ENCODE measurements around the gene ZNF212.
A peak's percentile ranks its signal among the peaks of the same experiment; 100 is the strongest.

ZNF212 gene

GRCh38 chr7:149239345-149240143 lies at the start of gene ZNF212:
Gene ZNF212, plus strand, starts transcription at chr7:149239651. Its CDS starts 128 bp downstream, at chr7:149239779.
- peak; percentile 94 for DNase-seq

GRCh38 chr7:149191851-149192250 lies 47.6 kb upstream of the ZNF212 start:
- no peak for DNase-seq

GRCh38 chr7:149194799-149195179 lies 44.7 kb upstream of the ZNF212 start:
- no peak for DNase-seq

GRCh38 chr7:149195180-149196150 lies 44.0 kb upstream of the ZNF212 start, which contains the start of gene ZNF282:
Gene ZNF282, plus strand, starts transcription at chr7:149195546. Its CDS starts 44 bp downstream, at chr7:149195590.
- DNase-seq, result peak; percentile 90

GRCh38 chr7:149196151-149196704 lies 43.2 kb upstream of the ZNF212 start:
- DNase-seq, result peak; percentile 72

GRCh38 chr7:149196705-149197171 lies 42.7 kb upstream of the ZNF212 start:
- DNase-seq, result no peak

GRCh38 chr7:149197675-149198074 lies 41.8 kb upstream of the ZNF212 start:
- no peak for DNase-seq

- no peak for DNase-seq
Observed at GRCh38 chr7:149198161-149198816, 41.2 kb upstream of the ZNF212 start.

- DNase-seq, result no peak
Observed at GRCh38 chr7:149199234-149199995, 40.0 kb upstream of the ZNF212 start.

- DNase-seq, result no peak
Observed at GRCh38 chr7:149202831-149203231, 36.6 kb upstream of the ZNF212 start.

- no peak for DNase-seq
Observed at GRCh38 chr7:149205690-149206381, 33.6 kb upstream of the ZNF212 start.

GRCh38 chr7:149207324-149208035 lies 32.0 kb upstream of the ZNF212 start:
- DNase-seq, result no peak

- peak; percentile 87 for DNase-seq
Observed at GRCh38 chr7:149209518-149210269, 29.8 kb upstream of the ZNF212 start.

GRCh38 chr7:149210551-149210950 lies 28.9 kb upstream of the ZNF212 start:
- no peak for DNase-seq

- DNase-seq, result no peak
Observed at GRCh38 chr7:149214020-149214720, 25.3 kb upstream of the ZNF212 start.

GRCh38 chr7:149216402-149216801 lies 23.0 kb upstream of the ZNF212 start:
- no peak for DNase-seq

- DNase-seq, result no peak
Observed at GRCh38 chr7:149217570-149217969, 21.9 kb upstream of the ZNF212 start.

- DNase-seq, result no peak
Observed at GRCh38 chr7:149218469-149219420, 20.7 kb upstream of the ZNF212 start.

Measured in activated CD8-positive, alpha-beta memory T cell treated with anti-CD3 and anti-CD28 coated beads for 24 hours (primary cell).